CD4-positive, alpha-beta T cell (primary cell): ENCODE results near the gene VIPR2. TPM values are rescaled to one million over a fixed set of nuclear protein-coding genes. Genes with fewer than 3 reads are reported as not detected.

Experiments used
- ATAC-seq: fragments of 200-7000 bp; cut with Tn5 transposase; one replicate; pipeline ENCODE4 v1.10.0; 2022; ENCODE audit warnings: mild to moderate bottlenecking; ENCODE audit not compliant: poor library complexity
- CTCF ChIA-PET: fragments of 350-600 bp; sonication (Branson Sonifier 250); formaldehyde crosslinking; loops from one replicate; lab custom pipeline; 2021; ENCODE audit warnings: antibody characterized with exemption, inconsistent platforms; lab: Charles Lee
- POLR2A ChIA-PET: fragments of 350-600 bp; sonication (Branson Sonifier 250); formaldehyde crosslinking; loops from one replicate; lab custom pipeline; 2021; ENCODE audit warnings: antibody characterized with exemption, inconsistent platforms; lab: Charles Lee
- DNase-seq, 14 experiments: peaks; one replicate each; pipeline ENCODE4 v3.0.0-alpha.2; 2013 to 2020; ENCODE audit warnings: mixed read lengths in 2 of 14
- H3K27ac ChIP-seq, 2 donors: one replicate each; pipeline versions ENCODE4 v1.5.1 to v1.7.0; 2013; ENCODE audit warnings: low read length in 2 of 2, low read depth in 1 of 2, mild to moderate bottlenecking in 1 of 2
- H3K27me3 ChIP-seq, 2 experiments: 1 replicate in 1 of 2; 2 replicates in 1 of 2; pipeline versions ENCODE4 v1.6.1 to v1.7.0; 2013; ENCODE audit warnings: low read length in 2 of 2, control low read depth in 1 of 2, mild to moderate bottlenecking in 1 of 2, moderate library complexity in 1 of 2; ENCODE audit not compliant: insufficient read depth in 2 of 2, control insufficient read depth in 1 of 2
- H3K36me3 ChIP-seq: one replicate; pipeline ENCODE4 v1.6.1; 2013; ENCODE audit warnings: low read length, control low read depth; ENCODE audit not compliant: insufficient read depth
- H3K4me1 ChIP-seq: one replicate; pipeline ENCODE4 v1.6.1; 2013; ENCODE audit warnings: low read length, control low read depth; ENCODE audit not compliant: insufficient read depth
- H3K4me3 ChIP-seq: one replicate; pipeline ENCODE4 v1.5.1; 2013; ENCODE audit warnings: mild to moderate bottlenecking, low read length, moderate library complexity
- H3K9me3 ChIP-seq, 2 experiments: 1 replicate in 1 of 2; 2 replicates in 1 of 2; pipeline versions ENCODE4 v1.6.1 to v1.7.0; 2013; ENCODE audit warnings: low read length in 2 of 2, mild to moderate bottlenecking in 2 of 2, control low read depth in 1 of 2, moderate library complexity in 1 of 2; ENCODE audit not compliant: control insufficient read depth in 1 of 2, insufficient read depth in 1 of 2
- H3K27ac Mint-ChIP-seq: one replicate; pipeline ENCODE4 v1.8.0; 2020; ENCODE audit warnings: mixed read lengths
- H3K27me3 Mint-ChIP-seq: one replicate; pipeline ENCODE4 v1.8.0; 2021; ENCODE audit warnings: mixed read lengths
- H3K36me3 Mint-ChIP-seq: one replicate; pipeline ENCODE4 v1.8.0; 2021; ENCODE audit warnings: low read depth, mixed read lengths
- H3K4me1 Mint-ChIP-seq: one replicate; pipeline ENCODE4 v1.8.0; 2021; ENCODE audit warnings: low read depth, mixed read lengths
- H3K4me3 Mint-ChIP-seq: one replicate; pipeline ENCODE4 v1.8.0; 2020; ENCODE audit warnings: mild to moderate bottlenecking, mixed read lengths
- H3K9me3 Mint-ChIP-seq: one replicate; pipeline ENCODE4 v1.8.0; 2020; ENCODE audit warnings: mixed read lengths
- intact Hi-C, 2 experiments: fragments of 100-400 bp; cut with DNase I in 1 of 2; cut with micrococcal nuclease in 1 of 2; formaldehyde crosslinking; loops; one replicate each; pipeline versions ENCODE4 v1.15.1 to v1.9.0; 2023 to 2025; cut with DNase I, micrococcal nuclease
- total RNA-seq, 174 experiments: library from RNA in 2 of 174; stranded (reverse) in 2 of 174; gene quantifications; one replicate each; pipeline ENCODE4 v1.2.3 and lab custom pipeline; 2021 to 2026
- TF ChIP-seq, protein P1 (sequence below): fragments of 200-600 bp; IDR thresholded peaks from one replicate; pipeline ENCODE4 v1.8.0; 2022; ENCODE audit warnings: antibody characterized with exemption, mild to moderate bottlenecking

VIPR2 gene
- total RNA-seq, 2 experiments from 2014 or later = 0.59 to 0.80 TPM

DNA sequence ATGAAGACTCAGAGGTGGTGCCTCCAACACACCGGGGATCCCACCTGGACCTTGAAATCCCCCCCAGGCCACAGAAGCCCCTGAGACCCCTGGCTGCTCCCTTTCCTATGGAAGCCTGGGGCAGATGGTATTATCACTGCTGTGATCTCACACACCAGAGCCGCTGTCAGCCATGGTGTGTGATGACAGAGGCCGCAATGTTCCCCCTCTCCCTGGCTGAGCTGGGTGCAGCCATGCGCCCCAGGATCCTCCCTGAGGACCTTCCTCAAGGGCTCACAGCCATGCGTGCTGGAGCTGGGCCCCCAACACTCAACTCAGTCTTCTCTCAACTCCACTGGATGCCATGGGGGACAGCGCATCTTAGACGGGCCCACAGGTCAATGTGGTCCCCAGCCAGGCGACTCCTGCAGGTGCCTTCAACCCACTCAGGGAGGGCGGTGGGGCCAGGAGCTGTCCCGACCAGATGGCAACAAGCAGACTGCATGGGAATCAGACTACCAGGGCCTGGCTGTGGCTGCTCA, 44.9 kb downstream of the VIPR2 start:
- TF ChIP-seq, protein P1, sequence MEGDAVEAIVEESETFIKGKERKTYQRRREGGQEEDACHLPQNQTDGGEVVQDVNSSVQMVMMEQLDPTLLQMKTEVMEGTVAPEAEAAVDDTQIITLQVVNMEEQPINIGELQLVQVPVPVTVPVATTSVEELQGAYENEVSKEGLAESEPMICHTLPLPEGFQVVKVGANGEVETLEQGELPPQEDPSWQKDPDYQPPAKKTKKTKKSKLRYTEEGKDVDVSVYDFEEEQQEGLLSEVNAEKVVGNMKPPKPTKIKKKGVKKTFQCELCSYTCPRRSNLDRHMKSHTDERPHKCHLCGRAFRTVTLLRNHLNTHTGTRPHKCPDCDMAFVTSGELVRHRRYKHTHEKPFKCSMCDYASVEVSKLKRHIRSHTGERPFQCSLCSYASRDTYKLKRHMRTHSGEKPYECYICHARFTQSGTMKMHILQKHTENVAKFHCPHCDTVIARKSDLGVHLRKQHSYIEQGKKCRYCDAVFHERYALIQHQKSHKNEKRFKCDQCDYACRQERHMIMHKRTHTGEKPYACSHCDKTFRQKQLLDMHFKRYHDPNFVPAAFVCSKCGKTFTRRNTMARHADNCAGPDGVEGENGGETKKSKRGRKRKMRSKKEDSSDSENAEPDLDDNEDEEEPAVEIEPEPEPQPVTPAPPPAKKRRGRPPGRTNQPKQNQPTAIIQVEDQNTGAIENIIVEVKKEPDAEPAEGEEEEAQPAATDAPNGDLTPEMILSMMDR = no peak
- intact Hi-C loops = no loop called here
- ChIA-PET POLR2A (no interaction called here), CTCF (no interaction called here)
- H3K9me3 Mint-ChIP-seq = no peaks in the 10 kb centered on the region
- H3K4me1 Mint-ChIP-seq = peaks cover 5% of the 10 kb centered on the region
- DNase-seq = peak in 1 of 14 experiments; percentile 24
- no peak overlapping the region for H3K4me3 Mint-ChIP-seq
- no peaks in the 10 kb centered on the region for H3K36me3 ChIP-seq
- no peak overlapping the region for H3K4me3 ChIP-seq
- H3K27ac Mint-ChIP-seq = no peak overlapping the region
- no peaks in the 10 kb centered on the region for H3K4me1 ChIP-seq
- no peaks in the 10 kb centered on the region for H3K9me3 ChIP-seq
- no peaks in the 10 kb centered on the region for H3K36me3 Mint-ChIP-seq
- H3K27ac ChIP-seq = no peak overlapping the region
- H3K27me3 ChIP-seq = no peaks in the 10 kb centered on the region
- H3K27me3 Mint-ChIP-seq = no peaks in the 10 kb centered on the region
- ATAC-seq = no peak

GRCh38 chr7:159098811-159099655, 45.6 kb downstream of the VIPR2 start:
- no peaks in the 10 kb centered on the region for H3K27me3 Mint-ChIP-seq
- POLR2A ChIA-PET = no interaction called here
- H3K4me1 Mint-ChIP-seq = peaks cover 12% of the 10 kb centered on the region
- Histone ChIP-seq H3K27me3 (no peaks in the 10 kb centered on the region), H3K9me3 (no peaks in the 10 kb centered on the region), H3K36me3 (no peaks in the 10 kb centered on the region), H3K27ac (no peak overlapping the region), H3K4me1 (no peaks in the 10 kb centered on the region), H3K4me3 (no peak overlapping the region)
- TF ChIP-seq, protein P1 = no peak
- no peak overlapping the region for H3K4me3 Mint-ChIP-seq
- CTCF ChIA-PET = no interaction called here
- no peak overlapping the region for H3K27ac Mint-ChIP-seq
- H3K36me3 Mint-ChIP-seq = no peaks in the 10 kb centered on the region
- DNase-seq (peak in 1 of 14 experiments; percentile 21), ATAC-seq (no peak)
- intact Hi-C loops = no loop called here
- H3K9me3 Mint-ChIP-seq = no peaks in the 10 kb centered on the region

DNA sequence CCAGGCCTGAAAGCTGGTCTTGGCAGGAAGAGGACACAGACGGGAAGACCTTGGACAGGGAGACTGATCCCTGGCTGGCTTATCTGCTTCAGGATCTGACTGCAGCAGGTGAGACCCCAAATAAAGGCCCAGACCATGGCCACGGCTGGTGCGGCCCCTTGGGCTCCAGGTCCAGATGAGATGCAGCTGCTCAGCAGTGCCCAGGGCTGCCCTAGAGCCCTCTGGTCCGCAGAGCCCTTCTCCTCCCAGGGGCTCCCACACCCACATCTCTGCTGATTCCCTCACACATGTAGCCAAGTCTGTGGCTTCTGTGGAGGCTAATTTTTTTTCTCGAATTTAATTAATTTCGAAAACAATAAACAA, 46.3 kb downstream of the VIPR2 start:
- ChIA-PET POLR2A (no interaction called here), CTCF (no interaction called here)
- no peak for ATAC-seq
- H3K4me1 Mint-ChIP-seq = peaks cover 12% of the 10 kb centered on the region
- Histone ChIP-seq H3K9me3 (no peaks in the 10 kb centered on the region), H3K4me1 (no peaks in the 10 kb centered on the region), H3K4me3 (no peak overlapping the region), H3K27ac (no peak overlapping the region), H3K36me3 (no peaks in the 10 kb centered on the region), H3K27me3 (no peaks in the 10 kb centered on the region)
- TF ChIP-seq, protein P1 = no peak
- H3K9me3 Mint-ChIP-seq = no peaks in the 10 kb centered on the region
- intact Hi-C loops = no loop called here
- no peak overlapping the region for H3K27ac Mint-ChIP-seq
- no peak overlapping the region for H3K4me3 Mint-ChIP-seq
- peak in 1 of 14 experiments; percentile 21 for DNase-seq
- no peaks in the 10 kb centered on the region for H3K36me3 Mint-ChIP-seq
- no peaks in the 10 kb centered on the region for H3K27me3 Mint-ChIP-seq
